WTC11 (cell line): ENCODE data around the gene ADORA1.

Experiments
- ETV6 ChIP-seq: sonication (generic); formaldehyde crosslinking; IDR thresholded peaks from 2 replicates; pipeline ENCODE4 v1.8.1; 2022; ENCODE audit warnings: mild to moderate bottlenecking, missing genetic modification reagents
- TF ChIP-seq, protein P1 (sequence below): sonication (generic); formaldehyde crosslinking; IDR thresholded peaks from 2 replicates; pipeline ENCODE4 v1.8.0; 2023; ENCODE audit warnings: missing genetic modification reagents
- TF ChIP-seq, protein P2 (sequence below): sonication (generic); formaldehyde crosslinking; IDR thresholded peaks from 2 replicates; pipeline ENCODE4 v1.8.0; 2022; ENCODE audit warnings: mild to moderate bottlenecking, missing genetic modification reagents
- TF ChIP-seq, protein P3 (sequence below): sonication (generic); formaldehyde crosslinking; IDR thresholded peaks from 2 replicates; pipeline ENCODE4 v1.8.1; 2023; ENCODE audit warnings: mild to moderate bottlenecking, missing genetic modification reagents

DNA sequence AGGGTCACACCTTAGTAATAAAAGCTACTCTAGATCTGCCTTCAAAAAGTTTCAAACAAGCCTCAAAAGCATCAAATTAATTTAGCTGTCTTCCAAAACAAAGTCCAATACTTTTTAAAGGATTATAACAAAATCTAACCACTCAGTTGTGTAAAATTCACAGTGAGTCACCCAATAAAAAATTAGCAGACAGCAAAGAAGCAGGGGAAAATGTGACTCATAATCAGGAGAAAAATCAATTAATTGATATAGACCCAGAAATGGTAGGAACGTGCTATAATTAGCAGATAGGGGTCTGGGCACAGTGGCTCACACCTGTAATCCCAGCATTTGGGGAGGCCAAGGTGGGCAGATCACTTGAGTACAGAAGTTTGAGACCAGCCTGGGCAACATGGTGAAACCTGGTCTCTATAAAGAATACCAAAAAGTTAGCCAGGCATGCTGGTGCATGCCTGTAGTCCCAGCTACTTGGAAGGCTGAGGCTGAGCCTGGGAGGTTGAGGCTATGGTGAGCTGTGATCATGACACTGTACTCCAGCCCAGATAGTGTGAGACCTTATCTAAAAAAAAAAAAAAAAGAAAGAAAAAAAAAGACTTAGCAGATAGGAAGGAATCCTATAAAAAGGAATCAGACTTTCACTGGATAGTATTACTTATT is 33.6 kb upstream of the ADORA1 start:
- TF ChIP-seq, protein P1, sequence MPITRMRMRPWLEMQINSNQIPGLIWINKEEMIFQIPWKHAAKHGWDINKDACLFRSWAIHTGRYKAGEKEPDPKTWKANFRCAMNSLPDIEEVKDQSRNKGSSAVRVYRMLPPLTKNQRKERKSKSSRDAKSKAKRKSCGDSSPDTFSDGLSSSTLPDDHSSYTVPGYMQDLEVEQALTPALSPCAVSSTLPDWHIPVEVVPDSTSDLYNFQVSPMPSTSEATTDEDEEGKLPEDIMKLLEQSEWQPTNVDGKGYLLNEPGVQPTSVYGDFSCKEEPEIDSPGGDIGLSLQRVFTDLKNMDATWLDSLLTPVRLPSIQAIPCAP: no peak
- TF ChIP-seq, protein P2, sequence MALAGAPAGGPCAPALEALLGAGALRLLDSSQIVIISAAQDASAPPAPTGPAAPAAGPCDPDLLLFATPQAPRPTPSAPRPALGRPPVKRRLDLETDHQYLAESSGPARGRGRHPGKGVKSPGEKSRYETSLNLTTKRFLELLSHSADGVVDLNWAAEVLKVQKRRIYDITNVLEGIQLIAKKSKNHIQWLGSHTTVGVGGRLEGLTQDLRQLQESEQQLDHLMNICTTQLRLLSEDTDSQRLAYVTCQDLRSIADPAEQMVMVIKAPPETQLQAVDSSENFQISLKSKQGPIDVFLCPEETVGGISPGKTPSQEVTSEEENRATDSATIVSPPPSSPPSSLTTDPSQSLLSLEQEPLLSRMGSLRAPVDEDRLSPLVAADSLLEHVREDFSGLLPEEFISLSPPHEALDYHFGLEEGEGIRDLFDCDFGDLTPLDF (CRISPR knock-in tag): no peak
- no peak for TF ChIP-seq ETV6 (CRISPR knock-in tag)
- TF ChIP-seq, protein P3, sequence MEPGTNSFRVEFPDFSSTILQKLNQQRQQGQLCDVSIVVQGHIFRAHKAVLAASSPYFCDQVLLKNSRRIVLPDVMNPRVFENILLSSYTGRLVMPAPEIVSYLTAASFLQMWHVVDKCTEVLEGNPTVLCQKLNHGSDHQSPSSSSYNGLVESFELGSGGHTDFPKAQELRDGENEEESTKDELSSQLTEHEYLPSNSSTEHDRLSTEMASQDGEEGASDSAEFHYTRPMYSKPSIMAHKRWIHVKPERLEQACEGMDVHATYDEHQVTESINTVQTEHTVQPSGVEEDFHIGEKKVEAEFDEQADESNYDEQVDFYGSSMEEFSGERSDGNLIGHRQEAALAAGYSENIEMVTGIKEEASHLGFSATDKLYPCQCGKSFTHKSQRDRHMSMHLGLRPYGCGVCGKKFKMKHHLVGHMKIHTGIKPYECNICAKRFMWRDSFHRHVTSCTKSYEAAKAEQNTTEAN (CRISPR knock-in tag): no peak
